HL-60 (cell line): ENCODE measurements around the gene TMEM273.

Experiments
- CTCF ChIP-seq: IDR thresholded peaks from one replicate; pipeline ENCODE4 v1.5.1; 2011; ENCODE audit warnings: low read length, control low read depth, inconsistent platforms; ENCODE audit not compliant: insufficient read depth
- POLR2AphosphoS5 ChIP-seq: IDR thresholded peaks from 2 replicates; pipeline ENCODE4 v1.6.1; 2012; ENCODE audit warnings: low read depth

GRCh38 chr10:49152037-49152436, 36.2 kb downstream of the TMEM273 start:
- TF ChIP-seq POLR2AphosphoS5 (no peak), CTCF (no peak)
